Thoracic aorta (tissue), 2 donors: ENCODE data around the gene BTBD17. TPM values are rescaled to one million over a fixed set of nuclear protein-coding genes. Genes with fewer than 3 reads are reported as not detected.
A peak's percentile ranks its signal among the peaks of the same experiment; 100 is the strongest.

ENCODE experiments used
- ATAC-seq: fragments of 150-250 bp; one replicate; pipeline ENCODE4 v1.8.0; 2017; ENCODE audit warnings: low read depth; ENCODE audit not compliant: insufficient number of reproducible peaks, low FRiP score
- DNase-seq: peaks from one replicate; pipeline ENCODE4 v3.0.0-alpha.2; 2020; ENCODE audit warnings: low spot score
- H3K27ac ChIP-seq, 2 donors: fragments of 200-600 bp; sonication (generic); 1 replicate in 1 of 2; 2 replicates in 1 of 2; pipeline ENCODE4 v1.5.1; 2016; ENCODE audit warnings: mild to moderate bottlenecking in 2 of 2, moderate library complexity in 2 of 2
- H3K27me3 ChIP-seq: fragments of 200-600 bp; sonication (generic); replicated peaks from 2 replicates; pipeline ENCODE4 v1.6.0; 2016; ENCODE audit warnings: mild to moderate bottlenecking; ENCODE audit not compliant: insufficient read depth
- H3K36me3 ChIP-seq: fragments of 200-600 bp; sonication (generic); one replicate; pipeline ENCODE4 v1.5.1; 2016
- H3K4me1 ChIP-seq, 2 donors: fragments of 200-600 bp; sonication (generic); 1 replicate in 1 of 2; 2 replicates in 1 of 2; pipeline versions ENCODE4 v1.5.1 to v1.6.0; 2016; ENCODE audit warnings: low read depth in 2 of 2, mild to moderate bottlenecking in 1 of 2; ENCODE audit not compliant: control insufficient read depth in 1 of 2
- H3K4me3 ChIP-seq: fragments of 200-600 bp; sonication (generic); 2 replicates; pipeline ENCODE4 v1.5.1; 2016; ENCODE audit warnings: mild to moderate bottlenecking
- H3K9me3 ChIP-seq: fragments of 200-600 bp; sonication (generic); 2 replicates; pipeline ENCODE4 v1.5.1; 2016
- total RNA-seq, 2 donors: library from RNA; depleted of rRNA; stranded (reverse); fragments of >200 nt; gene quantifications; one replicate each; pipeline versions ENCODE4 v1.1.0 to v1.2.3, GENCODE V29; 2016
- TF ChIP-seq, protein P1 (sequence below): fragments of 200-600 bp; sonication (generic); IDR thresholded peaks from one replicate; pipeline ENCODE4 v1.5.1; 2019; ENCODE audit warnings: antibody characterized with exemption

BTBD17 gene
- total RNA-seq, 2 donors from 2014 or later, result not detected

DNA sequence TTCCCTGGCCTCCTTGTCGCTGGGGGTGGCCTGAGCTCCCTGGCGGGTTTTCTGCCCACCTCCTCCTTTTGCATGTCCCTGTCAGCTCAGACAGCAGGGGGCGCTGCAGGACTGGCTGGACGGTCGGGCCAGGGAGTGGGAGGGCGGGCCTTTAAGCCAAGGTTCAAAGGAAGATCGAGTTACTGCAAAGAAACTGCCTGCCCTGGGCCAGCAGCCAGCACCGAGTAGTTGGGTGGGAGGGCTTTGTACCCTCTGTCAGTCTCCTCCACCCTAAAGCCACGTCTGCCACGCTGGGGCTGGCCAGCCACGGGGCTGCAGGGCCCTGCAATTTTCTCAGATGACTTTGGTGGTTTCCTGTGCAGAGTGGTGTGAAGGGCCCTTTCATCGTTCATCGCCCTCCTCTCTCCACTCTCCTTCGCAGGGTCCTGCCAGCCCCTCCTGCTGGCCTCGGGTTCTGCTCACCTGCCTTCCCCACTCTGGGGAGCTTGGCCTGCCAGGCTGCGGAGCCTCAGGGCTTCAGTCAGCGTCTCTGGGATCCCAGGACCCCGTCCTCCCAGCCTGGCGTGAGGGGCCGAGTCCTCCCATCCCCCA lies 17.9 kb upstream of the BTBD17 start:
- ATAC-seq, result peak; percentile 87
- Histone ChIP-seq H3K4me3 (peak overlapping the region; percentile 63), H3K4me1 (peaks cover 10 to 24% of the 10 kb centered on the region in 2 donors), H3K27ac (peak overlapping the region; percentile 7 to 53), H3K9me3 (no peaks in the 10 kb centered on the region), H3K36me3 (no peaks in the 10 kb centered on the region), H3K27me3 (no peaks in the 10 kb centered on the region)
- TF ChIP-seq, protein P1, sequence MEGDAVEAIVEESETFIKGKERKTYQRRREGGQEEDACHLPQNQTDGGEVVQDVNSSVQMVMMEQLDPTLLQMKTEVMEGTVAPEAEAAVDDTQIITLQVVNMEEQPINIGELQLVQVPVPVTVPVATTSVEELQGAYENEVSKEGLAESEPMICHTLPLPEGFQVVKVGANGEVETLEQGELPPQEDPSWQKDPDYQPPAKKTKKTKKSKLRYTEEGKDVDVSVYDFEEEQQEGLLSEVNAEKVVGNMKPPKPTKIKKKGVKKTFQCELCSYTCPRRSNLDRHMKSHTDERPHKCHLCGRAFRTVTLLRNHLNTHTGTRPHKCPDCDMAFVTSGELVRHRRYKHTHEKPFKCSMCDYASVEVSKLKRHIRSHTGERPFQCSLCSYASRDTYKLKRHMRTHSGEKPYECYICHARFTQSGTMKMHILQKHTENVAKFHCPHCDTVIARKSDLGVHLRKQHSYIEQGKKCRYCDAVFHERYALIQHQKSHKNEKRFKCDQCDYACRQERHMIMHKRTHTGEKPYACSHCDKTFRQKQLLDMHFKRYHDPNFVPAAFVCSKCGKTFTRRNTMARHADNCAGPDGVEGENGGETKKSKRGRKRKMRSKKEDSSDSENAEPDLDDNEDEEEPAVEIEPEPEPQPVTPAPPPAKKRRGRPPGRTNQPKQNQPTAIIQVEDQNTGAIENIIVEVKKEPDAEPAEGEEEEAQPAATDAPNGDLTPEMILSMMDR, result peak; percentile 99
- DNase-seq, result peak; percentile 90

DNA sequence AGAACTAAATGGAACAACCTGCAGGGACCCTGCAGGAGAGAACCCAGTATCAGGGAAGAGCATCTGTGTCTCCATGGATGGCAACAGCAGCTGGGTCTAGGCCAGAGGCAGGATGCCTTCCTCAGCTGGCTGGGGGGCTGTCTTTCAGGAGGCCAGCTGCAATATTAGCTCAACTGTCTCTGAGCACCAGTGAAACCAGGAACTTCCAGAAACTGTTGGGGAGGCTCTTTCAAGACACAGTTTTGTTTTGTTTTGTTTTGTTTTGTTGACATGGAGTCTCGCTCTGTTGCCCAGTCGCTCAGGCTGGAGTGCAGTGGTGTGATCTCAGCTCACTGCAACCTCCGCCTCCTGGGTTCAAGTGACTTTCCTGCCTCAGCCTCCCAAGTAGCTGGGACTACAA lies 13.2 kb upstream of the BTBD17 start:
- H3K27me3 ChIP-seq, result no peaks in the 10 kb centered on the region
- H3K36me3 ChIP-seq, result no peaks in the 10 kb centered on the region
- ATAC-seq (no peak), DNase-seq (no peak)
- no peaks in the 10 kb centered on the region for H3K9me3 ChIP-seq
- no peak overlapping the region for H3K27ac ChIP-seq
- peaks cover 4 to 9% of the 10 kb centered on the region in 2 donors for H3K4me1 ChIP-seq
- no peak overlapping the region for H3K4me3 ChIP-seq
- TF ChIP-seq, protein P1, result no peak

DNA sequence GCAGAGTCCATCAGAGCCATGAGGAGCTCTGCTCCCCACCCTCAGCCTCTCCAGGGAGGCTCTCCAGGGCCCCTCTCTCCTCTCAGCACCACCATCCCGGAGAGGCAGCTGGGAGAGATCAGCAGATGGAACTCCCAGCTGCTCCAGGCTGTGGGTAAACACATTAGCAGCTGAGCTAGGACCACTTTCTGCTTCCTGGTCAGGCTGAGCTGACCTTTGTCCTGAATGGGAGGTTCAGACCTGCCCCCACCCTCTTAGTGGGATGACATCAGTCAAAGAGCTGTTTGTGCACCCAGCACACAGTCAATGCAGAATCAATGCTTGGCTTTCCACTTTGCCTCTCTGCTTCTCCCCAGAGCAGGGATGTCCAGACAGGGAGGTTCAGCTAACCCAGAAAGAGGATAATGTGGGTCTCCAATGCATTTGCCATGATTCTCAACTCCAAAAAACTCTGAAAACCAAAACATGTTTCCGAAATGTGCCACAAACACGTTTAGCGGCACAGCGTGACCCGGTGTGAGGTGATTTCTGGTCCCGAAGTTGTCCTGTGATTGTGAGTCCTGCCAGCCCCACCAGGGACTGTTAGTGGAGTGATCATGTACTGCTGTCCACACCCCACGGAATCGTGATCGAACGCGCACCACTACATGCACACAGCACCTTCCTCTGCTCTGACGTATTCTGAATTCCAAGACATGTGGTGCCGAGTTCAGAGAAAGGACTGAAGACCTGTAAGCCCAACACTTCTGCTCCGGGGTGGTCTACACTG lies 12.4 kb upstream of the BTBD17 start:
- Histone ChIP-seq H3K9me3 (no peaks in the 10 kb centered on the region), H3K27me3 (no peaks in the 10 kb centered on the region), H3K4me3 (no peak overlapping the region), H3K27ac (no peak overlapping the region), H3K4me1 (peaks cover 0 to 1% of the 10 kb centered on the region in 2 donors), H3K36me3 (no peaks in the 10 kb centered on the region)
- TF ChIP-seq, protein P1, result no peak
- ATAC-seq, result no peak
- DNase-seq, result no peak

DNA sequence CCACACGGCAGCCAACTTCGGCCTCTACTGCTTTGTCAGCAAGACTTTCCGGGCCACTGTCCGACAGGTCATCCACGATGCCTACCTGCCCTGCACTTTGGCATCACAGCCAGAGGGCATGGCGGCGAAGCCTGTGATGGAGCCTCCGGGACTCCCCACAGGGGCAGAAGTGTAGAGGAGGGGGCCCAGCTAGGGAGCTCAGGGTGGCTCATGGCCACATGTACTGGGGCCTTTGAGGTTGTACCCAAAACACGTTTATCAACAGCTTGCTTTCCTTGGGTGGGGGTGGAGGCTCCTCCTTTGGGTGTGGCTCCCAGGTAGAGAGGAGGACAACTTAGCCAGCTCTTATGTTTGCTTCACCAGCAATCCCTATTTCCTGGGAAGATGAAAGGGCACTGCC lies 10.8 kb upstream of the BTBD17 start:
- ATAC-seq (no peak), DNase-seq (no peak)
- Histone ChIP-seq H3K9me3 (no peaks in the 10 kb centered on the region), H3K27me3 (no peaks in the 10 kb centered on the region), H3K27ac (no peak overlapping the region), H3K4me1 (no peaks in the 10 kb centered on the region), H3K4me3 (no peak overlapping the region), H3K36me3 (no peaks in the 10 kb centered on the region)
- TF ChIP-seq, protein P1, result no peak

DNA sequence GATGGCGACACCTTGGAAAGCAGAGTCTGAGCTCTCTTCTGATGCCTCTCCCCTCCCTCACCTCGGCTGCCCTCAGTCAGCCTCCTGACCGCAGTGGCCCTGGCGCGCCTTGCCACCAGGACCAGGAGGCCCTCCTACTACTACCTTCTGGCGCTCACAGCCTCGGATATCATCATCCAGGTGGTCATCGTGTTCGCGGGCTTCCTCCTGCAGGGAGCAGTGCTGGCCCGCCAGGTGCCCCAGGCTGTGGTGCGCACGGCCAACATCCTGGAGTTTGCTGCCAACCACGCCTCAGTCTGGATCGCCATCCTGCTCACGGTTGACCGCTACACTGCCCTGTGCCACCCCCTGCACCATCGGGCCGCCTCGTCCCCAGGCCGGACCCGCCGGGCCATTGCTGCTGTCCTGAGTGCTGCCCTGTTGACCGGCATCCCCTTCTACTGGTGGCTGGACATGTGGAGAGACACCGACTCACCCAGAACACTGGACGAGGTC lies 10.0 kb upstream of the BTBD17 start:
- Histone ChIP-seq H3K4me3 (no peak overlapping the region), H3K27ac (no peak overlapping the region), H3K4me1 (no peaks in the 10 kb centered on the region)

More for the DNA sequence above, 10.0 kb upstream of the BTBD17 start:
- Histone ChIP-seq H3K27me3 (no peaks in the 10 kb centered on the region), H3K36me3 (no peaks in the 10 kb centered on the region), H3K9me3 (no peaks in the 10 kb centered on the region)
- no peak for DNase-seq
- TF ChIP-seq, protein P1, result no peak
- ATAC-seq, result no peak
